GM21515 (cell line): Measurements from ENCODE around the gene ZNG1A.
"Not testable (repeated sequence)": the region's sequence is repeated elsewhere in the genome, so short reads cannot be mapped to it uniquely, and the experiment has no call there.

ENCODE experiments used
- ATAC-seq: cut with Tn5 transposase; IDR thresholded peaks from one replicate; pipeline ENCODE4 v1.9.1; 2021; ENCODE audit not compliant: unreplicated experiment

The ZNG1A gene

DNA sequence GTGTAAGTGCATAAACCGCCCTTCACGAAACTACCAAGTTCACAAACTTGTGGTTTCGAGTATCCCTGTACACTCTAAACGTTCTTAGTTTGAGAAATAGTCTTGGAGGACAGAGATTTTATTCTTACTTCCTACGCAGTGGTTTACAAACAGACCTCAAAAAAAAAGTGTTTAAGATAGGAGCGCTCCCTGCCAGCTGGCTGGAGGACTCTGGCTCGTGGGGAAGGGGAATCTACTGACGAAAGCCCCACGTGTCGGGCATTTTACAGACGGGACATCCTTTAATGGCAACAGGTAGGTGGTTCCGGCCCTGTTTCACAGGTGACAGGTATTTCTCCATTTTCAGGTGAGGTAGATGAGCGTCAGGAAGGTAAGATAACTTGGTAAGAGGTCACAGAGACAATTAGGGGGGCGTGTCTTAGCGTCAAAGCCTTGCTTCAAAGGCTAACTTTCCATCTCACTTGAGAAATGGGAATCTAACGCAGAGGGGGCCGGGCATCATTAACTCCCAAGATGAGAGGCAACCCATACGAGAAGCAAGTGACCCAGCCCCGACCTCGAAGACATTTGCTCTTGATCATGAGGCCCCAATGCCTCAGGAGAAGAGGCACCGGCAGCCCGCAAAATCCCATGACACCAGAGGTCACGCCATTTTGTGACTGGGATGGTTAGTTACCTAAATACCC lies 573 bp downstream of the ZNG1A start:
- ATAC-seq, result not testable (repeated sequence)

DNA sequence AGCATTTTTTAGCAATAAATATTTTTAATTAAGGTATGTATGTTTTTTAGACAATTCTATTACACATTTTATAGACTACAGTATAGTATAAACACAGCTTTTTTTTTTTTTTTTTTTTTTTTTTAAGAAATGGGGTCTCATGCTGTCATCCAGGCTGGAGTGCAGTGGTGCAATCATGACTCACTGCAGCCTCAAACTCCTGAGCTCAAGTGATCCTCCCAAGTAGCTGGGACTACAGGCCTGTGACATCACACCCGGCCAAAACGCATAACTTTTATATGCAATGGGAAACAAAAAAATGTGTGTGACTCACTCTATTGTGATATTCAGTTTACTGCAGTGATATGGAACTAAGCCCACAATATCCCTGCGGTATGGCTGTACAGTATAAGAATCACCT lies 9.1 kb downstream of the ZNG1A start:
- ATAC-seq, result not testable (repeated sequence)

DNA sequence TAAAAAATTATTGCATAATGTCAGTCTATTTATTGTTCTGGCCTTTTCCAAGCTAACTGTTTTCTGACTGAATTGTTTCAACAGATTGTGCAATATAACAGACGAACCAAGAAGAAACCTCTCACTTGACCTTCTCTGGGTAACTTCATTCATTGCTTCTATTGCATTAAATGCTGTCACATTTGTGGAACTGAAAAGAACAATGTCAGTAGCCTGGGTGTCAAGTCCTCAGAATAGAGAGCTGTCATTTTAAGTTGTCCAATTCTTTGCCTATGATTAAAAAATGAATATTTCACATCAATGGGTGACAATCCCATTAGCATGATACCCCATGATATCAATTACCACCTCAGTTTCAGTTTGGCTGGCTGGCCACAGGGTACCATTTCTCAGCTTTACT lies 19.0 kb downstream of the ZNG1A start:
- not testable (repeated sequence) for ATAC-seq

DNA sequence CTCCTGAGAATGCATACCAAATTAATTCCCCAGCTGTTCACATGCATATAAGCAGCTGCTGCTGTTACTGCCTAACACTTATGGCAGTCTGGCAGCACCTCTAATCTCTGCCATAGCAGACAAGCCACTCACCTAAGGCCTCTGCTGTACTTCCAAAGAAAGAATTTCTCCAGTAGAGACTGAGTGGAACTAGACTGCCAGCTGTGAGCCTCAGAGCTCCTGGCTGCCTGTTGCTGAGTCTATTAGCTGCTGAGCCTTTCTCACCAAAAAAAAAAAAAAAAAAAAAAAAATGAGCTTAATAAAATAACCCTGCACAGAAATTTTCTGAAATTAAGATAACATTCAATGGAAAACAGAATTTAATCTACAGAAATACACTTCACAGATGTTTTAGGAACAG lies 27.7 kb downstream of the ZNG1A start:
- not testable (repeated sequence) for ATAC-seq

DNA sequence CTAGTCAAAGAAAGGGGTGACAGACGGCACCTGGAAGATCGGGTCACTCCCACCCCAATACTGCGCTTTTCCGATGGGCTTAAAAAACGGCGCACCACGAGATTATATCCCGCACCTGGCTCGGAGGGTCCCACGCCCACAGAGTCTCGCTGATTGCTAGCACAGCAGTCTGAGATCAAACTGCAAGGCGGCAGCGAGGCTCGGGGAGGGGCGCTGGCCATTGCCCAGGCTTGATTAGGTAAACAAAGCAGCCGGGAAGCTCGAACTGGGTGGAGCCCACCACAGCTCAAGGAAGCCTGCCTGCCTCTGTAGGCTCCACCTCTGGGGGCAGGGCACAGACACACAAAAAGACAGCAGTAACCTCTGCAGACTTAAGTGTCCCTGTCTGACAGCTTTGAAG lies 39.0 kb downstream of the ZNG1A start:
- ATAC-seq, result not testable (repeated sequence)

DNA sequence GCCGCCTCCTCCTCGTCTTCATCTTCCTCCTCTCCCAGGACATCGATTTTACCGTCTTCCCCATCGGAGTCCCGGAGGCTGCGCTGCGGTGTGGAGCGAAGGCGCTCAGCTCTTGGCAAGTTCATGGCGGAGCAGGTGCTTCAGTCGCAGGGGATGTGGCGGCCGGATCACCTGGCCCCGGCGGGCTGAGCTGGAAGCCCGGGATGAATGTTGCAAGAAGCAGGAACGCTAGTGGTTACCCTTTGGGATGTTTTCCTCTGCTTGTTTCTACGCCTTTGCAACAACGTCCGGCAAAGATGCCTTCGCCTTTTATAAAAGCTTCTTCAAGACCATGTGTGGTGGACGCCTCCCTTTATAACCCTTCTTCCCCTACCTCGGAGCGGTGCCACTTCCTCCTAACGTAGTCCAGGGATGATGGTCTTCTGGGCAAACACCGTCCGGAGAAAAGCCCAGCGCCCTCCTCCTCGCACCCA lies 60.8 kb downstream of the ZNG1A start, which contains the start of gene FOXD4:
FOXD4 (minus strand) TSS at position 423 of the 473 bp plus-strand sequence; CDS start at position 125, 298 bp downstream.
- not testable (repeated sequence) for ATAC-seq

DNA sequence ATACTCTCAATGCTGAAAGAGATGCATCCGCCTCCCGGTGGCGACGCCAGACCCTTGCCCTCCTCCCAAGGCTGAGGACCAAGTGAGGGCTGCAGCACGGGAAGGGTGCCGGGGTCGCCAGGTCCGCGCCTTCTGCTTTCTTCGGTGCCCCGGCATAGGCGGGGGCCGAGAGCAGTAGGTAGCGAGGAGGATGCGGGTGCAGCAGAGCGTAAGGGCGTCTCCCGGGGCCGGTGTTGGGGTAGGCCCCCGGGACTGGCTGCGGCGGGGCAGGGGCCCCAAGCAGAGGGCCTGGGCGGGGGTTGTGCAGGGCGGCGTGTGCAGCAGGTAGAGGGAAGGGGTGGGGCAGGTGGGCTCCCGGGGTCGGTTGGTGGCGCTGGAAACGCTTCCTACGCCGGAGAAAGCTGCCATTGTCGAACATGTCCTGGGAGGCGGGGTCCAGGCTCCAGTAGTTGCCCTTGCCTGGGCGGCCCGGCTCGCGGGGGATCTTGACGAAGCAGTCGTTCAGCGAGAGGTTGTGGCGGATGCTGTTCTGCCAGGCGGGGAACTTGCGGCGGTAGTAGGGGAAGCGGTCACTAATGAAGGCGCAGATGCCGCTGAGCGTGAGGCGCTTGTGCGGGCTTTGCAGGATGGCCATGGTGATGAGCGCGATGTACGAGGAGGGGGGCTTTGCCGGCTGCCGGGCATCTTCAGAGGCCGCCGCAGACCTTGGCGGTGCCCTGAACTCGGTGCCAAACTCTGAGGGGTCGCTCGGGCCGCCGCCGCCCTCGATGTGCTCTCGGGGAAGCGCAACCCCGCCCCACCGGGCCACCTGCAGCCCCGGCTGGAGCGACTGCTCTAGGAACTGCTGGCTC lies 61.5 kb downstream of the ZNG1A start:
- not testable (repeated sequence) for ATAC-seq

DNA sequence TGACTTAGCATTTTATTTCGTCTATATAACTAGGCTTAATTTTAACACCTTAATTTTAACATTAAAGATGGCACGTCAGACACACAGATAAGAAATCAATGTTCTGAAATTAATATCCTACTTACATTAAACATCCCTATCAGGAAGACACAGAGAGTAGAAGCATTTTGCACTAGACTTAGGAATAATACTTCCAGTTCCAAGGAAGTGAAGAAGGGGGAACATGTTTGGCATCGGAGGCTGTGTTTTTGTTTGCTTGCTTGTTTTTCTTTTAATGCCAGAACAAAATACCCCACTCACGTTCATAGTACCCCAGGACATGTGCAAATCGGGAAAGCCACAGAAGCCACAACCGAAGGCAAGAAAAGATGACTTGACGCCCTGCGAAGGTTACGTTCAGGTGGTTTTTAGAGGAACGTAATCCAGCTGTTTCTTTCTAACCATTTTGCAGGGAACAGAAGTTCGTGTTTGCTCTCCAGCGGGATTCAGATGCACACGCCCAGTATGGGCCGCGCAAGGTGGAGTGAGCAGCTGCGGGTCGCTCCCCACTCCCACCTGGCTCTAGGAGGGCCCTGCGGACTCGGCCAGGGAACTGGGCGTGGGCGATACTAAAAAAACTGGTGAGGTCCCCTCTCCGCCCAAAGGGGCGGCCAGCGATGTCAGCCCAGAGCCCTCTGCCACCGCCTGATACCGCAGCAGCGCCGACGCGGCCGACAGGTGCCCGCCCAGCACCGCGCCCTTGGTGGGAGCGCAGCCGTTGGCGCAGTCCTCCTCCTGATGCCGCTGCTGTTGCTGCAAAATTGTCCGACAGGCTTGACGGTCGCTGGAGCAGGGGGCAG lies 62.4 kb downstream of the ZNG1A start:
- not testable (repeated sequence) for ATAC-seq

DNA sequence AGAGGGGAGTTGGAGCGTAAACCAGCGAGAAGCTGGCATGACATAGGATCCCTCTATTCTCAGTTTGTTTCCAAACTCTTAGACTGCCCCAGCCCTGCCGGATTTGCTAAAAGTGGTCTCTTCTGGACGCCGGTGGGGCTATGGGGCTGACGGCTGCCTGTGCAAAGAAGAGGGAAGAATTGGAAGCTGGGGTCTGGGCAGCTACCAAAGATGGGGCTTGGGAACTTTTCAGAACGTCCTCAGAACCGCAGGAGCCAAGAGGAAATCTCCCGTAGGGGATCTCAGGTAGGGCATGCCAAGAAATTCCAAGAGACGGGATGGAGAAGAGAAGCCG lies 63.8 kb downstream of the ZNG1A start:
- ATAC-seq, result not testable (repeated sequence)

DNA sequence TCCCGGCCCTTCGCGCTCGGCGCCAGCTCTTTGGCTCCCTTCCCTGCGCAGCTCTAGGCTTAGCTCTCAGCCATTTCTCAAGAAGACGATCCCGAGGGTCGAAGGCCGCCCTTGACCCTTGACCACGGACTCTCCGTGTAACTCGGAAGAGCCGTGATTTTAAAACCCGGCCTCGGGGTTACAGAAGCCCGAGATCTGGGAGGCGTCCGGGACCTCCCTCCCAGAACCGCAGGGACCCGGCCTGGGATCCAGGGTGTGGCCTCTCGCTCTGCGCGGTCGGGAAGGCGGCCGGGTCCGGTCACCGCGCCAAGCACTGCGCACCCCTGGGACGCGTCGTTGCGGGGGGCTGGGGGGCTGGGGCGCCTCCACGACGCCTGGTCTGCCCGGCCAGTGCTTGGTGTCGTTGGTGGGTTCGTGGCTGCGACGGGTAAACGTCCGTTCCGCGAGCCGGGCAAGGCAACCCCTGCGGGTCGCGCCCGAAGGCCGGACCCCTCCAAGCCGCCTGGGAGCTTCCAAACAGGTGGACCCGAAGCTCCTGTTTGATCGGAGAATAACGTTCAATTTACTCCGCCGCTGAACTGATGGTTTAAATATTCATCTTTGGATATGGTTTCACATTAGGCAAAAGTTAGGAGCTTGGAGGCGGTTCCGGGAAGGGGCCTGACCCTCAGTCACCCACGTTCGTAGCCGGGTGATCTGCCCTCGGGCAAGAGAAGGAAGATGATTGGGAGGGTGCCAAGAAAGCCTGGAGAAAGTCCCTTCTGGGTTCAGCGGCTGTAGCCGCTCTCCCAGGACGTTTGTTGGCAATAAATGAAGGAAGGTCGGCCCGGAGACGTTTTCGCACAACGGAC lies 64.4 kb downstream of the ZNG1A start:
- ATAC-seq, result not testable (repeated sequence)

DNA sequence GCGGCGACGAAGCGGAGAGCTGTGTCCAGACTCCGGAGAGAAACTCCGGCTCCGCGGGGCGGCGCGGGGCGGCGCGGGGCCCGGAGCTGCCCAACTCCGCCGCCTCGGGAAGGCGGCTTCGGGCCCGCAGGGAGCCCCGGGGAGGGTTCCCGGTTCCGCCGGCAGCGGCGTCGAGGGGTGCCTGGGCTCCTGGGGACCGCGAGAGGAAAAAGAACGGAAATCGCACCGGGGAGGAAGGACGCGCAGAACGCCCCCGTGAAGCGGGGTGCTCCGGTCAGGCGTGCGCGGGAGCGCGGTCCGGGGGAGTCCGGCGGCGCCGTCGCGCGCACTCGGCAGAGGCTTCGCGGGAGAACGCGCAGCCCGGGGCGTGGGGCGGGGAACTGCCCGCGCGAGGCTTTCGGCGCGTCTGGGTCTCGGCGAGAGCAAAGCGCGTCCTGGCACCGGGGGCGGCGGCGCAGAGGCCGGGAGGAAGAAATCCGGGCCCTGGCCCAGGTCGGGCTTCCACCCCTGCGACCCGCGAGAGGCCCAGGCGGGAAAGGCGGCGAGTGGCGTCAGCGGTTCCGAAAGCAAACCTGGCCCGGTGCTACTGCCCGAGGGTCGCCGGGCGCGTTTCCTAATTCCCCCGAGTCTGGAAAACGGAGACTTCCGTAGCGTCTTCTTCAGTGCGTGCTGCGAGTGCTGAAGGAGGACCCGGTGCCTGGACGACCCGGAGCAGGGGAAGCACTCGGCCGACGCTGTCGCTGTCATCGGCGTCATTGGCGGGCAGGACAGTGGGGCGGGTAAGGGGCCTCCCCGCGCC lies 65.2 kb downstream of the ZNG1A start:
- ATAC-seq, result not testable (repeated sequence)

DNA sequence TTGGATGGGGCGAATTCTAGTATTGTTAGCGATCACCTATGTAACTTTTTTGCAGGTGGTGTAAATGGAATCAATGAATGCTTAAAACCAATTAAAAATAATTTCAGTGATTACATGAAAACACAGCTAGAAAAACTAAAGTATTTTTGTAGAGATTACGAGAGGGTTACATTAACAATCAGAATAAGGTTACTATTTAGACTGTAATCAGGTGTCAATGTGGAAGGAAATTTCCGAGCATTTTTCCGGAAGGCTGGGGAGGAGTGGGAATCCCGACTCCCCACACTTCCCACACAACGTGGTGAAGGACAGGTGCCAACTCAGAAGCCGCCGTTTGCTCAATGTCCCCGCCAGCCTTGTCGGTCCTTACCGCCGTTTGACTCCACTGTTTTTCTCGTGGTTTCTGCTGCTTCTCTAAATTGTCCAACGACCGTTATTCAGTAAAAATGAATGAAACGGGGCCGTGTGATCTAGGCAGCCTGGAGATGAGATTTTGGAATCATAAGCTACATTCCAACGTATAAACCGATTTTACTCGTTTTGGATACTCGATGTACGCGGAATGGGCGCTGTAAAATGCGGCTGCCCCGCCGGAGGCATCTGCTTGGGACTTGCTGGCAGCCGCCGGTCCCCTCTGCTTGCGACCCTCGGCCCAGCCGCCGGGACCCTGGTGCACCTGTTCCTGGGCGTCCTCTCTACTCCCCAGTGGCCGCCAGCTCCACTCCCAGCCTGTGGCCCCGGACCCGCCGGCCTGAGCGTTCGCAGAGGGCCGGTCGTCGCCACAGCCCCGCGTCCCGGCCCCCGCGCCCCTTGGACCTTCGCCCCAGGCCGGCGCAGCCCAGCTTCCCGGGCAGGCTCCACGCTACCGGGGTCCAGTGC lies 66.0 kb downstream of the ZNG1A start:
- not testable (repeated sequence) for ATAC-seq

DNA sequence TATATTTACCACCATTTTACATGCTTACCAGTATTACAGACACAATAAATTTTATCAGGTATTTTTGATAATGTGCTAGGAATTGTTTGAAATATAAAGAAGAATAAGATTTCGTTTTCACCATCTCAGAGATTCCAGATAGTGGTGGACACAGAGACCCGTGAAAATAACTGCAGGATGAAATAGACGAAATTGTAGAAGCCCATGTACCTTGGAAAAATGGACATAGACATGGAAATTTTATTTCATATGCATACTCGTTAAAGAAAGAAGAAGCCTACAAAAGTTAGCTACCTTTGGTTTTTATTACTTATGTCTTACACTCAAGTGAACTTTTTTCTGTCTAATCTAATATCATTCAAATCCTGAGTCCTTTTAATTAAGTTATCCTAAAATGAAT lies 68.2 kb downstream of the ZNG1A start:
- not testable (repeated sequence) for ATAC-seq

DNA sequence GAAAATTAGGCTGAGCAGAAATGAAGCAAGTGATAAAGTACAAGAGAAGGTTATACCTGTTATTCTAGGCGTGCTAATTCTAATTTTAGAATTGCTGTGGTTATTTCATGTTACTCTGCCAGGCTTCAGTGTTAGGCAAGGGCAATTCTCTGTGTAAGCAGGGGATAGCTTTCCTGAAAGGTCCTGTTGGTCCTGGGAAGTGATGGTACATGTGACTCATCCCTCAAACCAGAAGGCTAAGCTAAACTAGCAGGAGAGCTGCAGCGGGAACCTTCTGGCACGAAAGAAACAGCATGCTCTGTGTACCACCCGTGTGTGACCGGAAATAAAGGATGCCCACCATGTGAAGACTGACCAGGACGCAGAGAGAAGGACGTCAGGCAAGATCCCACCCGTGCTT lies 69.3 kb downstream of the ZNG1A start:
- not testable (repeated sequence) for ATAC-seq

DNA sequence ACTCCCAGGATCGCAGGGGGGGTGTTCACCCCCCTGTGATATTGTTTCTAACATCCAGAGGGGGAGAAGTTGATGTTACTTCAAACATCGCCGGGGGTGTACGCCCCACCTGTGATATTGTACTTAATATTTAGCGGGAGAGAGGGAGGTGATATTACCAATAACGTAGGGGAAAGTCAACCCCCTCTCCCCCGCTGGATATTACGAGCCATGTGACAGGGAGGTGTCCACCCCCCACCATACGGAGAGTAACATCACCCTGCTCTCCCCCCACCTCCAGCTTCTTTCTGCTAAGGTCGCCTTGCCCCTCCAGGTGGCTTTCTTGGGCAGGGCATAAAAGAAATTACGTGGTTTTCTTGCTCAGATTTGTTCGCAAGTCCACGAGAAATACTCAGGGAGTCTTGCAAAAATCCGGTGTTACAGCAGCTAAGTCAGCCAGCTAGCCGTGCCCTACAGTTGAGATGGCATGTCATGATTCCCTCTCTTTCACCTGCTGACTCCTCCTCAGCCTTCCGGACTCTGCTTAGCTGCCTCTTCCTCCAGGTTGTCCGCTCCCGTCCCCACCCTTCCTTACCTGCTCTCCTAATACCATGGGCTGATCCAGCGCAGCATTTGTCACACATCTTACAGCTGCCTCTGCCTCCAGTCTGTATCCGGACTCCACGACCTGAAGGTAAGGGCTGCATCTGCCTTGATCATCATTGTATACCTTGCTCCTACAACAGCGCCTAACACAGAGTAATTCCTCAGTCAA lies 69.9 kb downstream of the ZNG1A start:
- not testable (repeated sequence) for ATAC-seq

DNA sequence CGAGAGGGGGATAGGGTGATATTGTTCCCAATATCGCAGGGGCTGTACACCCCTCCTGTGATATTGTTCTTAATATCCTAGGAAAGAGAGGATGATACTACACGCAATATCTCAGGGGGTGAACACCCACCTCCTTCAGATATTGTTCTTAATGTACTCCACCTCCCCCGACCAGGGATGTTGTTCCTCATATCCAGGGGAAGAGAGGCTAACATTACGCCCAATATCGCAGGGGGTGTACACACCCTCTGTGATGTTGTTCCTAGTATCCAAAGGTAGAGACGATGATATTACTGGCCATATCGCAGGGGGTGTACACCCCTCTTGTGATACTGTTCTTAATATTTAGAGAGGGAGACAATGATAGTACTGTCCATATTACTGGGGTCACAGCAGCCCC lies 72.9 kb downstream of the ZNG1A start:
- ATAC-seq, result not testable (repeated sequence)

DNA sequence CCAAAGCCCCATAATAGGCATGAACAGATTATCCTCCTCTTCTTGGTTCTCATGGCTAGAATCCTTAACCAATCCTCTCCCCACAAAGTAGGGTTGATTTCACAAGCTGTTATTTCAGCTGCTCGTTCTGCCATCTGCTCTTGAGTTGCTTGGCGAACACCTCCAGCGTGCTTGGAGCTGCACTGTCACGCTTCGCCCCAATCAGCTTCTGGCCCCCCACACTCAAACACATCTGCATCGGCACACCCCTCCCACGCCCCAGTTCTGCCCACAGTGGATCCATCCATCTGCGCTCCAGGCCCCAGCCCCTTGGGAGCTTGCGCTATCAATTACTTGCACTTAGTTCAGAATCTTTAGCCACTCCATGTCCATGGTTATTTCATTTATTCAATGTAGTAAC lies 78.4 kb downstream of the ZNG1A start:
- ATAC-seq, result not testable (repeated sequence)

DNA sequence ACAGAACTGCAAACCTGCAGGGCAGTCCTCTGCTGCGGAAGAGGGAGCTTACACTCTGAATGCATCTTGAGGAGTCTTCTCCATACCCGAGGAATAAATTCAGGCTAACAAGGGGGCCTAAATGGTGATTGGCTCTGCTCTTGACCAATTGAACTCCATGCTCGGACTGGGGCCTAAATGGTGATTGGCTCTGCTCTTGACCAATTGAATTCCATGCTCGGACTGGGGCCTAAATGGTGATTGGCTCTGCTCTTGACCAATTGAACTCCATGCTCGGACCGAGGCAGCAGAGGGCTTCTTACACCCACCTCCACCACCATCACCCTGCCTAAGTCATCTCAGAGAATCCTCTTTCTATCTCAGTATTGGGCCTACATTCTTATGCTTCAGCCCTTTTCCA lies 79.0 kb downstream of the ZNG1A start:
- not testable (repeated sequence) for ATAC-seq
